H9 (cell line): ENCODE data around the gene PPP1R12A. TPM values are rescaled to one million over a fixed set of nuclear protein-coding genes. Genes with fewer than 3 reads are reported as not detected.

Experiments
- DNase-seq: peaks from one replicate; pipeline ENCODE4 v3.0.0-alpha.2; 2017
- H2AFZ ChIP-seq: one replicate; pipeline ENCODE4 v1.6.1; 2013; ENCODE audit warnings: mild to moderate bottlenecking, low read length, control low read depth, moderate library complexity
- H2AK5ac ChIP-seq: 2 replicates; pipeline ENCODE4 v1.6.1; 2013; ENCODE audit warnings: low read length, control low read depth, mixed read lengths; ENCODE audit not compliant: insufficient read length
- H2BK120ac ChIP-seq: one replicate; pipeline ENCODE4 v1.6.1; 2013; ENCODE audit warnings: low read depth, mild to moderate bottlenecking, low read length, control low read depth, inconsistent platforms; ENCODE audit not compliant: poor library complexity, severe bottlenecking
- H2BK12ac ChIP-seq: 2 replicates; pipeline ENCODE4 v1.6.1; 2013; ENCODE audit warnings: low read length, control low read depth, mixed read lengths, low read depth; ENCODE audit not compliant: insufficient read length
- H2BK15ac ChIP-seq: 2 replicates; pipeline ENCODE4 v1.6.1; 2013; ENCODE audit warnings: low read depth, low read length, control low read depth
- H2BK20ac ChIP-seq: one replicate; pipeline ENCODE4 v1.6.1; 2013; ENCODE audit warnings: low read depth, mild to moderate bottlenecking, low read length, control low read depth, inconsistent platforms; ENCODE audit not compliant: poor library complexity, severe bottlenecking
- H2BK5ac ChIP-seq: 2 replicates; pipeline ENCODE4 v1.6.1; 2013; ENCODE audit warnings: low read length, control low read depth, mixed read lengths; ENCODE audit not compliant: insufficient read length
- H3K14ac ChIP-seq: 2 replicates; pipeline ENCODE4 v1.6.1; 2013; ENCODE audit warnings: low read length, control low read depth; ENCODE audit not compliant: insufficient read depth
- H3K18ac ChIP-seq: 2 replicates; pipeline ENCODE4 v1.6.1; 2013; ENCODE audit warnings: low read depth, mild to moderate bottlenecking, mixed read lengths, low read length, control low read depth; ENCODE audit not compliant: insufficient read length
- H3K23ac ChIP-seq: 2 replicates; pipeline ENCODE4 v1.6.1; 2013; ENCODE audit warnings: low read length, control low read depth, mixed read lengths, low read depth; ENCODE audit not compliant: insufficient read length
- H3K23me2 ChIP-seq: 2 replicates; pipeline ENCODE4 v1.6.1; 2013; ENCODE audit warnings: low read depth, mild to moderate bottlenecking, mixed read lengths, low read length, control low read depth; ENCODE audit not compliant: insufficient read length, poor library complexity, severe bottlenecking
- H3K27ac ChIP-seq: 2 replicates; pipeline ENCODE4 v1.5.1; 2013; ENCODE audit warnings: low read length, control low read depth, mixed read lengths, low read depth; ENCODE audit not compliant: insufficient read length
- H3K27me3 ChIP-seq: 2 replicates; pipeline ENCODE4 v1.6.1; 2013; ENCODE audit warnings: low read length, control low read depth, inconsistent platforms; ENCODE audit not compliant: insufficient read depth
- H3K4ac ChIP-seq: 2 replicates; pipeline ENCODE4 v1.6.1; 2013; ENCODE audit warnings: low read depth, mild to moderate bottlenecking, control low read depth, inconsistent platforms, low read length, moderate library complexity
- H3K4me1 ChIP-seq: 2 replicates; pipeline ENCODE4 v1.6.1; 2013; ENCODE audit warnings: low read length, control low read depth, inconsistent platforms; ENCODE audit not compliant: insufficient read depth
- H3K4me2 ChIP-seq: 2 replicates; pipeline ENCODE4 v1.6.1; 2013; ENCODE audit warnings: low read length, control low read depth, mixed read lengths; ENCODE audit not compliant: insufficient read length, insufficient read depth
- H3K56ac ChIP-seq: 2 replicates; pipeline ENCODE4 v1.6.1; 2013; ENCODE audit warnings: low read depth, mild to moderate bottlenecking, mixed read lengths, low read length, control low read depth; ENCODE audit not compliant: insufficient read length
- H3K79me1 ChIP-seq: 2 replicates; pipeline ENCODE4 v1.6.1; 2013; ENCODE audit warnings: low read depth, mild to moderate bottlenecking, moderate library complexity, low read length, control low read depth, inconsistent platforms; ENCODE audit not compliant: insufficient read depth, poor library complexity, severe bottlenecking
- H3K79me2 ChIP-seq: 2 replicates; pipeline ENCODE4 v1.6.1; 2013; ENCODE audit warnings: low read length, control low read depth, inconsistent platforms; ENCODE audit not compliant: insufficient read depth
- H3K9ac ChIP-seq: 2 replicates; pipeline ENCODE4 v1.6.1; 2013; ENCODE audit warnings: low read length, control low read depth, mixed read lengths; ENCODE audit not compliant: insufficient read length; ENCODE audit errors: extremely low read depth
- H3K9me3 ChIP-seq: one replicate; pipeline ENCODE4 v1.6.1; 2013; ENCODE audit warnings: low read depth, low read length, inconsistent platforms; ENCODE audit not compliant: control insufficient read depth
- H3T11ph ChIP-seq: one replicate; pipeline ENCODE4 v1.6.1; 2013; ENCODE audit warnings: mild to moderate bottlenecking, low read length, control low read depth, inconsistent platforms
- H4K20me1 ChIP-seq: one replicate; pipeline ENCODE4 v1.6.1; 2013; ENCODE audit not compliant: control insufficient read depth, insufficient read length, insufficient read depth
- H4K5ac ChIP-seq: 2 replicates; pipeline ENCODE4 v1.6.1; 2013; ENCODE audit warnings: low read depth, mild to moderate bottlenecking, mixed read lengths, low read length, control low read depth; ENCODE audit not compliant: insufficient read length
- H4K8ac ChIP-seq: replicated peaks from 2 replicates; pipeline ENCODE4 v1.6.1; 2013; ENCODE audit warnings: low read length, control low read depth, mixed read lengths, low read depth; ENCODE audit not compliant: insufficient read length
- H4K91ac ChIP-seq: 2 replicates; pipeline ENCODE4 v1.6.1; 2013; ENCODE audit warnings: low read depth, mild to moderate bottlenecking, moderate library complexity, mixed read lengths, low read length, control low read depth; ENCODE audit not compliant: insufficient read length
- H3K27ac Mint-ChIP-seq, 3 experiments: 2 replicates in 2 of 3; 3 replicates in 1 of 3; pipeline ENCODE4 v1.8.0; 2020 to 2021; ENCODE audit warnings: mixed read lengths in 3 of 3, mild to moderate bottlenecking in 1 of 3, moderate library complexity in 1 of 3
- H3K27me3 Mint-ChIP-seq: 2 replicates; pipeline ENCODE4 v1.8.0; 2021; ENCODE audit warnings: low read depth, mild to moderate bottlenecking, moderate library complexity, mixed read lengths
- H3K36me3 Mint-ChIP-seq, 3 experiments: 2 replicates in 2 of 3; 3 replicates in 1 of 3; pipeline ENCODE4 v1.8.0; 2020 to 2021; ENCODE audit warnings: low read depth in 3 of 3, mixed read lengths in 3 of 3; ENCODE audit not compliant: insufficient read depth in 1 of 3
- H3K4me1 Mint-ChIP-seq, 2 experiments: 2 replicates each; pipeline ENCODE4 v1.8.0; 2020; ENCODE audit warnings: mixed read lengths in 2 of 2
- H3K4me3 Mint-ChIP-seq, 2 experiments: 2 replicates in 1 of 2; 3 replicates in 1 of 2; pipeline ENCODE4 v1.8.0; 2020 to 2021; ENCODE audit warnings: mild to moderate bottlenecking in 2 of 2, mixed read lengths in 2 of 2, moderate library complexity in 1 of 2
- H3K9me3 Mint-ChIP-seq, 2 experiments: 2 replicates in 1 of 2; 3 replicates in 1 of 2; pipeline ENCODE4 v1.8.0; 2020; ENCODE audit warnings: mild to moderate bottlenecking in 2 of 2, mixed read lengths in 2 of 2, moderate library complexity in 1 of 2
- WGBS: extraction: QIAGEN DNeasy Blood & Tissue Kit; methylation state at CpG from one replicate; pipeline ENCODE4 v1.1.7; 2013; ENCODE audit warnings: missing lambda C conversion rate, low lambda C conversion rate, mixed read lengths; ENCODE audit not compliant: insufficient read length; ENCODE audit errors: extremely low coverage; 5-methylcytosine and 5-hydroxymethylcytosine counted together
- total RNA-seq: library from RNA; stranded (reverse); gene quantifications from 2 replicates; pipeline ENCODE4 v1.2.1, GENCODE V29; 2021
- TF ChIP-seq, protein P1 (sequence below): fragments of 200-600 bp; sonication (generic); conservative IDR thresholded peaks from 3 replicates; pipeline ENCODE4 v1.8.0; 2021; ENCODE audit warnings: antibody characterized with exemption, mild to moderate bottlenecking

Gene PPP1R12A
- total RNA-seq, 1 experiment from 2014 or later: 93.5 TPM

DNA sequence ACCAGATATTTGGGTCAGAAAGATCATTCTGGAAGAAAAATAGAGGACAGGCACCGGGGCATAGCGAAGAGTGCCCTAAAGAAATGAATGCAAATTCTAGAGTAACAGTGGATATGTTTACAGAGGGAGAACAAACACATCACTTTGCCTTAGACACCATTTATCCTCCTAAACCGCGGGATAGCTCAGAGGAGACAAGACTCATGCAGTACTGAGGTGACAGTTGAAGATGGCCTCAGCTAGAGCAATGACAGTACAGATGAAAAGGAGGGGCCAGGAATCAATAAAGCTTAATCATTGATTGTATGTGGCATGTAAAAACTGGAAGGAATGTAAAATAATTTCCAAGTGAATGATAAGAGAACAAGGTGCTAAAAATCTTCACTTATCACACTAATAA is 10.5 kb upstream of the PPP1R12A start:
- H3T11ph ChIP-seq: no peak overlapping the region
- no peaks in the 10 kb centered on the region for H3K27me3 ChIP-seq
- no peak overlapping the region for H3K27ac ChIP-seq
- no peak overlapping the region for H4K5ac ChIP-seq
- TF ChIP-seq, protein P1, sequence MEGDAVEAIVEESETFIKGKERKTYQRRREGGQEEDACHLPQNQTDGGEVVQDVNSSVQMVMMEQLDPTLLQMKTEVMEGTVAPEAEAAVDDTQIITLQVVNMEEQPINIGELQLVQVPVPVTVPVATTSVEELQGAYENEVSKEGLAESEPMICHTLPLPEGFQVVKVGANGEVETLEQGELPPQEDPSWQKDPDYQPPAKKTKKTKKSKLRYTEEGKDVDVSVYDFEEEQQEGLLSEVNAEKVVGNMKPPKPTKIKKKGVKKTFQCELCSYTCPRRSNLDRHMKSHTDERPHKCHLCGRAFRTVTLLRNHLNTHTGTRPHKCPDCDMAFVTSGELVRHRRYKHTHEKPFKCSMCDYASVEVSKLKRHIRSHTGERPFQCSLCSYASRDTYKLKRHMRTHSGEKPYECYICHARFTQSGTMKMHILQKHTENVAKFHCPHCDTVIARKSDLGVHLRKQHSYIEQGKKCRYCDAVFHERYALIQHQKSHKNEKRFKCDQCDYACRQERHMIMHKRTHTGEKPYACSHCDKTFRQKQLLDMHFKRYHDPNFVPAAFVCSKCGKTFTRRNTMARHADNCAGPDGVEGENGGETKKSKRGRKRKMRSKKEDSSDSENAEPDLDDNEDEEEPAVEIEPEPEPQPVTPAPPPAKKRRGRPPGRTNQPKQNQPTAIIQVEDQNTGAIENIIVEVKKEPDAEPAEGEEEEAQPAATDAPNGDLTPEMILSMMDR: no peak
- H3K9me3 Mint-ChIP-seq: no peaks in the 10 kb centered on the region
- H3K4me1 ChIP-seq: no peaks in the 10 kb centered on the region; the same call in 1 of the 2 replicates
- no peak overlapping the region for H3K14ac ChIP-seq
- no peaks in the 10 kb centered on the region for H3K36me3 Mint-ChIP-seq
- no peak overlapping the region for H2BK120ac ChIP-seq
- no peak overlapping the region for H4K8ac ChIP-seq
- no peak overlapping the region for H2BK12ac ChIP-seq
- no peak overlapping the region for H2BK5ac ChIP-seq
- H3K4me3 Mint-ChIP-seq: no peak overlapping the region
- no peak overlapping the region for H2AK5ac ChIP-seq
- no peaks in the 10 kb centered on the region for H3K79me1 ChIP-seq
- H3K18ac ChIP-seq: no peak overlapping the region
- no CpG with 5 or more reads among the region's 4 CpGs for WGBS
- DNase-seq: no peak
- no peaks in the 10 kb centered on the region for H3K79me2 ChIP-seq
- H2BK15ac ChIP-seq: no peak overlapping the region
- H2BK20ac ChIP-seq: no peak overlapping the region
- H3K4me2 ChIP-seq: no peak overlapping the region
- no peak overlapping the region for H3K4ac ChIP-seq
- peaks cover 0 to 2% of the 10 kb centered on the region in 2 experiments; a peak in 1 of 4 replicates for H3K4me1 Mint-ChIP-seq
- no peaks in the 10 kb centered on the region for H3K23me2 ChIP-seq
- no peaks in the 10 kb centered on the region for H4K20me1 ChIP-seq
- H3K56ac ChIP-seq: no peak overlapping the region
- no peak overlapping the region for H3K23ac ChIP-seq
- H3K27ac Mint-ChIP-seq: no peak overlapping the region
- H3K27me3 Mint-ChIP-seq: no peaks in the 10 kb centered on the region
- no peaks in the 10 kb centered on the region for H3K9me3 ChIP-seq
- H3K9ac ChIP-seq: no peak overlapping the region
- no peak overlapping the region for H4K91ac ChIP-seq
- no peak overlapping the region for H2AFZ ChIP-seq
